ENCODE results near the gene FPR3. TPM values are rescaled to one million over a fixed set of nuclear protein-coding genes. Genes with fewer than 3 reads are reported as not detected.

The FPR3 gene
- total and polyA plus RNA-seq, 2 donors (not counting 1 experiment from before 2014, with no cell fraction given) = 0.44 TPM; not detected in 1

DNA sequence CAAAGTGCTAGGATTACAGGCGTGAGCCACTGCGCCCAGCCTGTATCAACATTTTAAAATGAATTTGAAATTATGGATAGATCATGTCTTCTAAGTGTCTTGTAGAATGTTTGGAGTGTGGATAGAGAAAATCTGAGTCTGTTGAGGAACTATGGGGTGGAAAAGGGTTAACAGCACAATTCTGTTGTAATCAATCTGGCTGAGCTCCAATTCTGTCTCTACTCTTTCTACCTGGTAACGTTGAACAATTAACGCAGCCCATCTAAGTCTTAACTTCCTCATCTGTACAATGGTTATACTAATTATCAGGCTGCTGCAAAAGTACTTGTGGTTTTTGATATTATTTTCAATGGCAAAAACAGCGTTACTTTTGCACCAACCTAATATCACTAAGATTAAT, 29.9 kb upstream of the FPR3 start:
- ATAC-seq (ENCODE audit: low read depth) = no peak
- H3K9me3 Mint-ChIP-seq (ENCODE audit: insufficient read depth) = peaks cover 2% of the 10 kb centered on the region
- H4K20me1 ChIP-seq (ENCODE audit: control insufficient read depth, insufficient read depth, low read length, poor library complexity, severe bottlenecking) = no peaks in the 10 kb centered on the region
- 100% methylated on average over 2 of the region's 5 CpGs for WGBS (ENCODE audit: insufficient coverage)
- no peaks in the 10 kb centered on the region for H3K4me1 ChIP-seq (ENCODE audit: control insufficient read depth in 2 of 2, insufficient read depth in 2 of 2, low read length in 2 of 2)
- H3K4me1 Mint-ChIP-seq = no peaks in the 10 kb centered on the region
- H2AFZ ChIP-seq (ENCODE audit: insufficient read depth, low read depth, low read length, poor library complexity, severe bottlenecking) = no peak overlapping the region
- no peak for DNase-seq
- ChIA-PET CTCF (interaction anchor here (1.0 kb wide), 1 partner anchor 13 kb away, joined by 3 read pairs; no protein-coding TSS in a partner anchor), POLR2A (no interaction called here)
- peak overlapping the region in 1 of 5 experiments; percentile 3 for H3K4me3 ChIP-seq (ENCODE audit: control extremely low read depth in 1 of 5, extremely low read depth in 1 of 5, insufficient read depth in 1 of 5, low read depth in 2 of 5, low read length in 4 of 5)
- no peaks in the 10 kb centered on the region for H3K9me3 ChIP-seq (ENCODE audit: control extremely low read depth in 1 of 3, control insufficient read depth in 2 of 3, insufficient read depth in 1 of 3, low read length in 2 of 3)
- H3K9ac ChIP-seq (ENCODE audit: low read length) = no peak overlapping the region
- H3K4me2 ChIP-seq (replicated peaks; ENCODE audit: low read depth, low read length, poor library complexity, severe bottlenecking) = no peak overlapping the region
- intact Hi-C loops (cut with micrococcal nuclease) = no loop called here
- H3K36me3 ChIP-seq (replicated peaks in 1 of 2; ENCODE audit: control extremely low read depth in 1 of 2, control insufficient read depth in 1 of 2, extremely low read depth in 1 of 2, insufficient read depth in 2 of 2, low read length in 1 of 2) = no peaks in the 10 kb centered on the region
- no peaks in the 10 kb centered on the region for H3K79me2 ChIP-seq (ENCODE audit: control insufficient read depth, insufficient read depth, low read length)
- TF ChIP-seq, protein P1, sequence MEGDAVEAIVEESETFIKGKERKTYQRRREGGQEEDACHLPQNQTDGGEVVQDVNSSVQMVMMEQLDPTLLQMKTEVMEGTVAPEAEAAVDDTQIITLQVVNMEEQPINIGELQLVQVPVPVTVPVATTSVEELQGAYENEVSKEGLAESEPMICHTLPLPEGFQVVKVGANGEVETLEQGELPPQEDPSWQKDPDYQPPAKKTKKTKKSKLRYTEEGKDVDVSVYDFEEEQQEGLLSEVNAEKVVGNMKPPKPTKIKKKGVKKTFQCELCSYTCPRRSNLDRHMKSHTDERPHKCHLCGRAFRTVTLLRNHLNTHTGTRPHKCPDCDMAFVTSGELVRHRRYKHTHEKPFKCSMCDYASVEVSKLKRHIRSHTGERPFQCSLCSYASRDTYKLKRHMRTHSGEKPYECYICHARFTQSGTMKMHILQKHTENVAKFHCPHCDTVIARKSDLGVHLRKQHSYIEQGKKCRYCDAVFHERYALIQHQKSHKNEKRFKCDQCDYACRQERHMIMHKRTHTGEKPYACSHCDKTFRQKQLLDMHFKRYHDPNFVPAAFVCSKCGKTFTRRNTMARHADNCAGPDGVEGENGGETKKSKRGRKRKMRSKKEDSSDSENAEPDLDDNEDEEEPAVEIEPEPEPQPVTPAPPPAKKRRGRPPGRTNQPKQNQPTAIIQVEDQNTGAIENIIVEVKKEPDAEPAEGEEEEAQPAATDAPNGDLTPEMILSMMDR (IDR thresholded peaks at IDR 0.05) = no peak
- no peak for TF ChIP-seq EZH2 (IDR thresholded peaks at IDR 0.05; ENCODE audit: borderline replicate concordance, insufficient read depth, low read depth, low read length, poor library complexity, severe bottlenecking)
- no peak overlapping the region for H3K27ac ChIP-seq (ENCODE audit: low read length in 2 of 2)
- H3K27ac Mint-ChIP-seq = no peak overlapping the region
- peaks cover 56% of the 10 kb centered on the region for H3K27me3 Mint-ChIP-seq
- no peak overlapping the region for H3K4me3 Mint-ChIP-seq
- H3K27me3 ChIP-seq (replicated peaks in 1 of 4; ENCODE audit: control extremely low read depth in 1 of 4, control insufficient read depth in 3 of 4, insufficient read depth in 4 of 4, low read length in 3 of 4) = peaks cover 0 to 10% (median 2%) of the 10 kb centered on the region in 4 experiments

DNA sequence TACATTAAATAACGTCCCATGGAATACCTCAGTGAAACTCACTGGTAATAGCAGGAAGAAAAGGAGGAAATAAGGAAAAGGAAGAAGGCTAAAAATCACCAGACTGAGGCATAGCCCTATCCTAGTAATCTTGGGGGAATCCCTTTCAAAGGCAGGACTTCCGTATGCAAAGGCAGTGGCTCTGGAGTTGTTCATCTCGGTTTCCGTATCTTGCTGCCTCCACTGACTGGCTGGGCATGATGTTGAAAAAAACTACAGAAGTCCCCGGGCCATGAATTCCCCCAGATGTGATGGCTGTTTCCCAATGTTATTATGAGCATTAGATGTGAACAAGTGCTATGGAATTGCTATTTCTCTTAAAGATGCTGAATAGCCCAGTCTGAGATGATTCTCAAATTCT, 28.5 kb upstream of the FPR3 start:
- H3K4me1 ChIP-seq (ENCODE audit: control insufficient read depth in 2 of 2, insufficient read depth in 2 of 2, low read length in 2 of 2) = no peaks in the 10 kb centered on the region

More for the DNA sequence above, 28.5 kb upstream of the FPR3 start:
- no peak overlapping the region for H3K27ac Mint-ChIP-seq
- CTCF ChIA-PET = no interaction called here
- WGBS (ENCODE audit: insufficient coverage) = 100% methylated on average over 3 of the region's 5 CpGs
- intact Hi-C loops (cut with micrococcal nuclease) = no loop called here
- no peak overlapping the region for H3K4me3 Mint-ChIP-seq
- Histone ChIP-seq H3K4me3 (ENCODE audit: control extremely low read depth in 1 of 5, extremely low read depth in 1 of 5, insufficient read depth in 1 of 5, low read depth in 2 of 5, low read length in 4 of 5) (no peak overlapping the region), H3K36me3 (replicated peaks in 1 of 2; ENCODE audit: control extremely low read depth in 1 of 2, control insufficient read depth in 1 of 2, extremely low read depth in 1 of 2, insufficient read depth in 2 of 2, low read length in 1 of 2) (no peaks in the 10 kb centered on the region), H3K79me2 (ENCODE audit: control insufficient read depth, insufficient read depth, low read length) (no peaks in the 10 kb centered on the region), H3K9me3 (ENCODE audit: control extremely low read depth in 1 of 3, control insufficient read depth in 2 of 3, insufficient read depth in 1 of 3, low read length in 2 of 3) (no peaks in the 10 kb centered on the region), H3K4me2 (replicated peaks; ENCODE audit: low read depth, low read length, poor library complexity, severe bottlenecking) (no peak overlapping the region), H3K9ac (ENCODE audit: low read length) (no peak overlapping the region), H4K20me1 (ENCODE audit: control insufficient read depth, insufficient read depth, low read length, poor library complexity, severe bottlenecking) (no peaks in the 10 kb centered on the region), H2AFZ (ENCODE audit: insufficient read depth, low read depth, low read length, poor library complexity, severe bottlenecking) (no peak overlapping the region), H3K27ac (ENCODE audit: low read length in 2 of 2) (no peak overlapping the region), H3K27me3 (replicated peaks in 1 of 4; ENCODE audit: control extremely low read depth in 1 of 4, control insufficient read depth in 3 of 4, insufficient read depth in 4 of 4, low read length in 3 of 4) (peaks cover 0 to 9% (median 2%) of the 10 kb centered on the region in 4 experiments)
- no peak for TF ChIP-seq EZH2 (IDR thresholded peaks at IDR 0.05; ENCODE audit: borderline replicate concordance, insufficient read depth, low read depth, low read length, poor library complexity, severe bottlenecking)
- TF ChIP-seq, protein P1 (IDR thresholded peaks at IDR 0.05) = no peak
- H3K27me3 Mint-ChIP-seq = peaks cover 63% of the 10 kb centered on the region
- ATAC-seq (ENCODE audit: low read depth) (no peak), DNase-seq (no peak)
- H3K9me3 Mint-ChIP-seq (ENCODE audit: insufficient read depth) = peaks cover 2% of the 10 kb centered on the region
- no peaks in the 10 kb centered on the region for H3K4me1 Mint-ChIP-seq
- POLR2A ChIA-PET = no interaction called here
